NCI-H2107 treated with DMSO at 0.1 percent for 48 hours (cell line): ENCODE results near the gene ARPC5.
A peak's percentile ranks its signal among the peaks of the same experiment; 100 is the strongest.
"Not testable (repeated sequence)": the region's sequence is repeated elsewhere in the genome, so short reads cannot be mapped to it uniquely, and the experiment has no call there.

Source experiments
- DNase-seq: peaks from one replicate; lab custom pipeline; 2025; ENCODE audit not compliant: unreplicated experiment; lab: John Stamatoyannopoulos, UW

The ARPC5 gene

GRCh38 chr1:183648042-183648441 is 12.5 kb upstream of the ARPC5 start:
- DNase-seq = no peak

- DNase-seq = no peak
These were observed 11.2 kb upstream of the ARPC5 start for GRCh38 chr1:183646776-183647175.

GRCh38 chr1:183645531-183645930 is 9.9 kb upstream of the ARPC5 start:
- no peak for DNase-seq

GRCh38 chr1:183642166-183642565 is 6.6 kb upstream of the ARPC5 start:
- DNase-seq = no peak

- no peak for DNase-seq
These were observed 4.6 kb upstream of the ARPC5 start for GRCh38 chr1:183640193-183640592.

GRCh38 chr1:183638649-183639387 is 3.2 kb upstream of the ARPC5 start:
- DNase-seq = no peak

- DNase-seq = no peak
These were observed 1.2 kb upstream of the ARPC5 start for GRCh38 chr1:183636783-183637182.

GRCh38 chr1:183636334-183636682 is 725 bp upstream of the ARPC5 start:
- no peak for DNase-seq

GRCh38 chr1:183635099-183635605 is 431 bp downstream of the ARPC5 start:
- peak; percentile 16 for DNase-seq

- DNase-seq = no peak
These were observed 1.0 kb downstream of the ARPC5 start for GRCh38 chr1:183634429-183635065.

- peak; percentile 73 for DNase-seq
These were observed 1.8 kb downstream of the ARPC5 start for GRCh38 chr1:183633676-183634343.

GRCh38 chr1:183632964-183633363 is 2.6 kb downstream of the ARPC5 start:
- no peak for DNase-seq

- DNase-seq = no peak
These were observed 3.5 kb downstream of the ARPC5 start for GRCh38 chr1:183632114-183632513.

- DNase-seq = no peak
These were observed 4.8 kb downstream of the ARPC5 start for GRCh38 chr1:183630748-183631147.

GRCh38 chr1:183628537-183628936 is 7.0 kb downstream of the ARPC5 start:
- DNase-seq = no peak

- DNase-seq = not testable (repeated sequence)
These were observed 9.3 kb downstream of the ARPC5 start for GRCh38 chr1:183626236-183626635.

GRCh38 chr1:183622884-183623785 is 12.4 kb downstream of the ARPC5 start:
- DNase-seq = peak; percentile 83

GRCh38 chr1:183622013-183622412 is 13.6 kb downstream of the ARPC5 start:
- no peak for DNase-seq

GRCh38 chr1:183620311-183620710 is 15.3 kb downstream of the ARPC5 start:
- no peak for DNase-seq

- DNase-seq = no peak
These were observed 15.8 kb downstream of the ARPC5 start for GRCh38 chr1:183619781-183620180.

GRCh38 chr1:183618202-183618601 is 17.4 kb downstream of the ARPC5 start:
- not testable (repeated sequence) for DNase-seq
